GM21786 (cell line): Measurements from ENCODE around the gene GALNT13.

Experiments
- ATAC-seq: cut with Tn5 transposase; IDR thresholded peaks from one replicate; pipeline ENCODE4 v1.9.1; 2021; ENCODE audit not compliant: unreplicated experiment

Gene GALNT13

DNA sequence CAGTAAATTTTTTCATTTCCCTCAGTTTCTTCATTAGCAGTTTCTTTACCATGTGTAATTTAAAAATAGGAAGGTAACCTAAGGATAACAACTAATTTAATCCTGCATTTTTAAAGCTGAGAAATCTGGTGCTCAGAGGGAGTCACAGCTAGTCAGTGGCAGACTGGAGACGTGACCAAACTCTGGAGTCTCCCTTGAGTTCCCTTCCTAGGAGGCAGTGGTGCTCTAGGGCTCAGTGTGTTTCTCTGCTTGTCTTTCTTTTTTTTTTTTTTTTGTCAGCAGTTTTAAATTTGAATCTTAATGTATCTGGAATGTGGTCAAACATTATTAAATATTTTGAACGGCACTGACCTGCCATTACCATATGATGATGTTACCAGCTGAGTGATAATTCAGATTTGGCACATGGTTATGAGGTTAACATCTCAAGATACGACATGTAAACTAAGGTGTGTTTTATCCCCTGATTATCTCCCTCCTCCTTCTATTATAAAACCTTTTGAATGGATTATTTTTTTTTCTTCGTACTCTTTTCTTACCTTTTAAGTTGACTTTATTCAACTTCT lies 226.2 kb downstream of the GALNT13 start:
- no peak for ATAC-seq

DNA sequence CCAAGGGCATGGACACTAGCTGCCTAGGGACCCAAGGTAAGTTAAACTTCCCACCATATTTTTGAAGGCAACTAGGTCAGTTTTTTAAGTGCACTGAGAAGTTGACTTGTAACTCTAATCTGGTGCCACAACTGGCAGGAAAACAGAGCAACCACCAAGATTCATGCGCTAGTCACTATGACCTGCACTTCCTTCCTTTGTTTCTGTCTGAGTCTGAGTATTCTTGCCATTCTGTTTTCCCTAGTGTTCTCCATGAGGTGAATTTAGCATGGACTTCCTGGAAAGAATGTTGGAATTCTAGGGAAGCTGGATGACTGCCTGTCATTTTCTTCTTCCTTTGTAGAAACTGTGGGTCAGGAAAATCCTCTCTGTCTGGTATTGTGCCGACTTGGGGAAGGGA lies 249.0 kb downstream of the GALNT13 start:
- no peak for ATAC-seq

DNA sequence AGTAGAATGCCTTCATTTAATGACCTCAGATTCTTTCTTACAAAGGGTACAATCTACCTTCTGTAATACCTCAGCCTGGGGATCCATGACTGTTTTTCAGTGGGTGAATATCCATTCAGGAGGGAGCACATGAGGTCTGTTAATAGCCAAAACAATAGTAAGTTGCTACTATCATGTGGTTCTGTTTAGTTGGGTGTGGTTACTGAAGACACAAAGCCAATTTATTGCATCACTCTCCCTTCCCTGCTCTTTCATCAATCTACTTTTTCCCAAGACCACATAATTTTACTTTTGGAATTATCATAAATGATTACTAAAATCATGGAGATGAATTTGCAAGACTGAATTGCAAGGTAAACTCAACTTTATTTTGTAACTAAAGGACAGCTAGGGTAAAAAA lies 254.2 kb downstream of the GALNT13 start:
- ATAC-seq = no peak

DNA sequence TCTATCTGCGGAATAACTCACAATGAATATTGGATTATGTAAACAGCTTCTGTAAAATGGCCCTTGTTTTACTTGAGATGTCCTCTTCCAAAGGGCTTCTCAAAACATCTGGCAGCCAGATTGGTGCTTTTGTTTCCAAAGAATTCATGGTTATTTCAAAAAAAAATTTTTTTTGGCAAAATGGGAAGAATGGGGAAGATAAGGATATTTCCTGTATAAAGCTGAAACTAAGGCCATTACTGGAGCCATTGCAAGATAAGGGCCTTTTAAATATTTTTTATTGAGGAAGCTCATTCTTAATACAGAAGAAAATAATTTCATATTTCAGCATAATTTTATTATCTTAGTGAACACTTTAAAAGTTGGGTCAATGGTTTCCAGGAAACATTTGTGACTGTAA lies 259.1 kb downstream of the GALNT13 start:
- no peak for ATAC-seq

DNA sequence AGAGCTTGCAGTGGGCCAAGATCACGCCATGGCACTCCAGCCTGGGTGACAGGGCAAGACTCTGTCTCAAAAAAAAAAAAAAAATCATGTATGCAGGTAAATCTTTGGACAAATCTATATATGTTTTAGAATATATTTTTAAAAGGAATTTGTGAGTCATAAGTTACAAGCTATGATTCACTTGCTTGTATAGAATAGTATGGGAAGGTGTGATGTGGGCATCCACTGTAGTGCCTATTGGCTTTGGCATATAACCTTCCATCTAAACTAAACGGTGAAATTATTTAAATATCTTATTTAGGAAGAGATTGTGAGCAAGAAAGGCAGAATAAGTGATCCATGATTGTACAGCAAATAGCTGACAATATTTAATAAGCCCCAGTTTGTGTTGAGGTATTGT lies 261.1 kb downstream of the GALNT13 start:
- no peak for ATAC-seq

DNA sequence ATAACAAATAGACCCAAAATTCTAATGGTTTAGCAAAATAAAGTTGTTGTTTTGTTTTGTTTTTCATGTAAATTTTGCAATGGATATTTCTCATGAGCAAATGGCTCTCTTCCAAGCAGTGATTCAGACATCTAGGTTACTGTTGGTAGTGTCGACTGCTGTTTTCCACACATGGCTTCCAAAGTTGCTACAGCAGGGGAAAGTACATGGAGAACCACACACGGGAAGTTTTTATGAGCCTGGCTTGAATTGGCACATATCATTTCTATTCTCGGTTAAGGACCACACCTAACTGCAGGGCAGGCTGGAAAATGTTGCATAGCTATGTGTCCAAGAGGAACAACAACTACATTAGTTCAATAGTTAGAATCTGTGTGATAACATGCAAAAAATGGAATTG lies 262.1 kb downstream of the GALNT13 start:
- no peak for ATAC-seq

DNA sequence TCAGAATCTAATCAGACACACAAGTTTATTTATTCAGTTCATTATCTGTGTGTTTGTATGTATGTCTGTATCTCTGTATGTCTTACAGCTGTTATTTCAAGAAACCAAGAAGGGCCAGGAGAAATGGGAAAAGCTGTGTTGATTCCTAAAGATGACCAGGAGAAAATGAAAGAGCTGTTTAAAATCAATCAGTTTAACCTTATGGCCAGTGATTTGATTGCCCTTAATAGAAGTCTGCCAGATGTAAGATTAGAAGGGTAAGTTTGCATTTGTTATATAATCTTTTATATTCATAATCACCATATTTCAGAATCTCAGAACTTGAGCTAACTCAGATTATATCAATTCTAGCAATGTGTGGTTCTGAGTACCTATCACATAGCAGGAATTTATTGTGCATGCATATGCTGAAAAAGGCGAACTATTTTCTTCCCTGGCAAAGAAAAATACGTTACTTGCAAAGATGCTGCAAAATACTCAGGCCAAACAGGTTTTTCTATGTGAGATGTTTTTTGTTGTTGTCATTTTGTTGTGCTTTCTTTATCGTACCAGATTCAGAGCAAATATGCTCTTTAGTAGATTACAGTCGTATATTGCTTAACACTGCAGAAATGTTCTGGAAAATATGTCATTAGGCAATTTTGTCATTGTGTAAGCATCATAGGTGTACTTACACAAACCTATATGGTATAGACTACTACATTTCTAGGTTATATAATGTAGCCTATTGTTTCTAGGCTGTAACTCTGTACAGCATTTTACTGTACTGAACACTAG lies 268.7 kb downstream of the GALNT13 start:
- ATAC-seq = no peak

DNA sequence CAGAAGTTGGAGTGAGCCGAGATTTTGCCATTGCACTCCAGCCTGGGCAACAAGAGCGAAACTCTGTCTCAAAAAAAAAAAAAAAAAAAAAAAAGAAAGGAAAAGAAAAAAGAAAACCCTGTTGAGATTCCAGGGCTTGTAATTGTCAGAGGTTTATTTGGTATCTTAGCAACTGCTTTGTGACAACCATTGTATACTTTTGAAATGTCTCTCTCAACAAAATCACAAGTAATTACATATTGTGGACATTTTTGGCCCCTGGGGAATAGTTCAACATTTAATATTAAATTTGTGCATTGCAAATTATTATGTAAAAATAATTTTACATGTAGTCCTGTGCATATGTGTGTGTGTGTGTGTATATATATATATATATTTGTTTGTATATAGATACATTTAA lies 270.8 kb downstream of the GALNT13 start:
- ATAC-seq = no peak

DNA sequence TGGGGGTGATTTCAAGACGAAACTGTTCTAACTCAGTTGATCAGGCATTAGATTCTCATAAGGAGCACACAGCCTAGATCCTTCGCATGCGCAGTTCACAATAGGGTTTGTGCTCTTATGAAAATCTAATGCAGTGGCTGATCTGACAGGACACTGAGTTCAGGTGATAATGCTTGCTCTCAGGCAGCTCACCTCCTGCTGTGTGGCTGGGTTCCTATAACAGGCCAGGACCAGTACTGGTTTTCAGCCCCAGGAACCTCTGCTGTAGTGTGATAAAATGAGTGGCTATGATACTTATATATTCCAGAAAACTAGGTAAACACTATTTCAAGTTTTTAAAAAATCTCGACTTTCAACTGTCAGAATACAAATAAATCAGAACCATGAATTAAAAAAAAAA lies 271.4 kb downstream of the GALNT13 start:
- no peak for ATAC-seq

DNA sequence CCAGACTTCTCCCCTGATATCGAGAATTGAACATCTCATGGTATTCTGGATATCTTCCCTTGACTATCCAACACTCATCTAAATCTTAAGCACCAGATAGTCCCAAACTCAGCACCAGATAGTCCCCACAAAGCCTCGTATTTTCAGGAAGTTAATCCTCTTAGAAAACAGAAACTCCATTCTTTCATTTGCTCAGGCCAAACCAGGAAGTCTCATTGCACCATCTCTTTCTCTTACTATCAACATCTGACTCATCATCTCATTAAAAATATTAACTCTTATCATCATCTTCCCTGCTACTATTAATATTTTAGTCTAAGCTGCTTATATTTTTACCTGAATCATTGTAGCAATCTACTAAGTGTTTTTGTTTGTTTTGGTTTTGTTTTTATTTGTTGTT lies 286.4 kb downstream of the GALNT13 start:
- no peak for ATAC-seq

DNA sequence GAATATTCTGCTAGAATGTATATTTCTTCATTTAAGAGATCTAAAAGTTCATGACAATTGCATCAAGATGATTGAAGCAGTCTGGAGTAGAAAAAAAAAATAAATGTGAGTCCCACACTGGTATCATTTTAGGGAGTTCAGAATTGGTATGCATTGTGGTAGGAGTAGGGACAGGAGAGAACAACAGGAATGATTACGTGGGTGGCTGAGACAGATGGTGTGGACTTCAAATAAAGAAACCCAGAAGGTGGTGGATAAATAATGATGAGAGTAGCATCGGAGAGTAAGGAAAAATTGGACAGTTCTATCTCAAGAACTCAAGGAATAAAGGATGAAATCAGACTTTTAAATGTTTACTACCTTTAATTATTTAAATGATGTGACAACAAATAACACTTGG lies 289.6 kb downstream of the GALNT13 start:
- ATAC-seq = no peak

DNA sequence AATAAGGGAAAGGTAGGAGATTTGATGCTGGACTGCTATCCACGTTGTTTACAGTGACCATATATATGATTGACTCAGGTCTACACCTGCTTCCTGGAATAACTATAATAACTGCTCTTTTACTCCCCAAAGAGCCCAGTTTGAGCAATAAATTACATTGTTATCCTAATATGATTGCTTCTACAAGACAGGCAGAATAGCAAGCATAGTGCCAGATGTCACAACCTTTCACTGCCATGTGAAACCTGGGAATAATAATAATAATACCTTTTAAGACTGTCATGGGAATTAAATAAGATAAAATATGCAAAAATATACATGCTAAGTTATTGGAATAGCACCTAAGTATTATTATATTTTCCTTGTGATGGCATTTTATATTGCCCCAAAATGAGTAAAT lies 298.7 kb downstream of the GALNT13 start:
- no peak for ATAC-seq

DNA sequence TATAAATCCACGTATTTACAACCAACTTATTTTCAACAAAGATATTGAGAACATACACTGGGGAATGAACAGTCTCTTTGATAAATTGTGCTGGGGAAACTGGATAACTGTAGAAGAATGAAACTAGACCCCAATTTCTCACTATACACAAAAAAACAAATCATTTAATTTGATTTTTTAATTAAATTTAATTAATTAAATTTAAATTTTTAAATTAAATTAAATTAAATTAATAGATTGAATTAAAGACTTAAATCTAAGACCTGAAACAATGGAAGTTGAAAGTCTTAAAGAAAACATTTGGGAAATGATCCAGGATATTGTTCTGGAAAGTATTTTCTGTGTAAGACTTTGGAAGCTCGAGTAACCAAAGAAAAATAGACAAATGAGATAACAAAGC lies 301.4 kb downstream of the GALNT13 start:
- no peak for ATAC-seq

DNA sequence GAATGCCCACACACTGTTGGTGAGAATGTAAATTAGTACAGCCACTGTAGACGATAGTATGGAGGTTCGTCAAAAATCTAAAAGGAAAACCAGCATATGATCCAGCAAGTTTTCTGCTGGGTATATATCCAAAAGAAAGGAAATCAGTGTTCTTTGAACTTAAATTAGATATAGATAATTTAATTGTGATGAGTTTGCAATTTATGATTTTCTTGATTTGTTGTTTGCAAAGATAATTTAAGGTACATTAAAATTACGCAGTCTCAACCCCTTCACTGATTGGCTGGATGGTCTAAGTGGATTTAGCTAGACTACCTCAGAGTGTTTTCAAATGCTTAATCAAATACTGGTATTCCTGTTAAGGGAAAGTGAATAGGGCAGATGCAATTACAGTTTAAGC lies 302.2 kb downstream of the GALNT13 start:
- no peak for ATAC-seq

DNA sequence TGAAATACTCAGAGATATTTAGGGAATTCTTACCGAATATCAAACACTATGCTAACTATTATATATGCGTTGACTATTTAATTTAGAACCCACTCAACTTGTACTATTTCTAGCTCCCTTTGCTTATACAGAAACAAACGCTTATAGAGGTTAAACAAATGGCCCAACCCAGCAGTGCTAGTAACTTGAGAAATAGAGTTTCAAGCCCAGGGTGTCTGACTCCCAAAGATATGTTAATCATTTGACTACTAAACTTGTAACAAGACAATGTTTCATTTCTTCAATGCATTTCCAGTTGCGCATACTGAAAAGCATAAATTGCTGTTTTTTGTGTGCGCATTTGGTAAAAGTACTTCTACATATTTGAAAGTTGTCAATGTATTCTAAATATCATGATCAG lies 310.3 kb downstream of the GALNT13 start:
- ATAC-seq = no peak

DNA sequence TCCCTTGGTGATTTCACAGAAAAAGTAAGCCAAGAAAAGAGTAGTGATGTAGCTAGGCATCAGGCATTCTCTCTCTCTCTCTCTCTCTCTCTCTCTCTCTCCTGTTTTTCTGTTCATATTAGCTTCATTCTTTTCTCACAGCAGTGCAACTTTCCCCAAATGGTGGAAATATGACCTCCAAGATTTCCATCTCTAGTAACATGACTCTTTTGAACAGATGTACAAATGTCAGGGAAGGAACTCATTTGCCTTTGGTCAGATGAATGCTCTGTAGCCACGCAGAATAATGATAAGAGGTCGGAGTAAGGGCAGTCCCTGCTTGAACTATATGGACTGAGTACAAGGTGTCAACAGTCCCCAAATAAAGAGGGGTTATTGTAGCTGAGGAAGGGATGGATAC lies 316.2 kb downstream of the GALNT13 start:
- no peak for ATAC-seq

DNA sequence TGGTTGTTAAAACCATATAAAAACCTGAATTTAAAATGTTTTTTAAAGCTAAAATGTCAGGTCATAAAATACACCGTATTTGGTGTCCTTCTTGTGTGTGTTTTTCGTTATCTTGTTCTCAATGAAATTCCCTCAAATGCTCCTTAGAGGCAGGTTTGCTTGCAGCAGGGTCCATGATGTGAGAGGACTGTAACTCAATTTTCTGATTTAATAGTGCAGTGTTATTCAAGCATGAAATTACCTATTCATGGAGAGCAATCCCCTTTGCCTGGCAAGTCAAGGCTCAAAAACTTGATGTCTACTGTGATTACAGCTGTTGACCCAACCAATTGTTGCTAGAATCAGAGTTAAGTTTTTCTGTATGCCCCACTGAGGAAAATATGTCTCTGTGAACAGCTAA lies 318.2 kb downstream of the GALNT13 start:
- ATAC-seq = no peak

DNA sequence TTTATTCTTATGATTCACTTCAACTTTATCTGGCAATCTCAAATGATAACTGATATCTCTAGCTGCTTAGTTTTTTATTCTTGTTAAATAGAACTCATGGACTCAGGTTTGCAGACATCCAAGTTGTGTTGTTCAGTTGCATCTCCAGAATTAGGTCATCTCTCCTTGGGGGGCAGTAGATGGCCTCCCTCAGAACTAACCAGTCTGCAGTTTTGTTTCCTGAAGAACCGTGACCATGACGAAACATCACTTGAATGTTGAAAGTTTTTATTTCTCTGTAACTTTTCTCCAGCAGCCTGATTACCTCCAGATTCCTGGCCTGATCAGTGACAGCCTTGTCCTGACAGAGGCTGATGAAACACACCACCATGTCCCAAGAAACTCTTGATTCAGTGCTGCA lies 321.5 kb downstream of the GALNT13 start:
- ATAC-seq = no peak

DNA sequence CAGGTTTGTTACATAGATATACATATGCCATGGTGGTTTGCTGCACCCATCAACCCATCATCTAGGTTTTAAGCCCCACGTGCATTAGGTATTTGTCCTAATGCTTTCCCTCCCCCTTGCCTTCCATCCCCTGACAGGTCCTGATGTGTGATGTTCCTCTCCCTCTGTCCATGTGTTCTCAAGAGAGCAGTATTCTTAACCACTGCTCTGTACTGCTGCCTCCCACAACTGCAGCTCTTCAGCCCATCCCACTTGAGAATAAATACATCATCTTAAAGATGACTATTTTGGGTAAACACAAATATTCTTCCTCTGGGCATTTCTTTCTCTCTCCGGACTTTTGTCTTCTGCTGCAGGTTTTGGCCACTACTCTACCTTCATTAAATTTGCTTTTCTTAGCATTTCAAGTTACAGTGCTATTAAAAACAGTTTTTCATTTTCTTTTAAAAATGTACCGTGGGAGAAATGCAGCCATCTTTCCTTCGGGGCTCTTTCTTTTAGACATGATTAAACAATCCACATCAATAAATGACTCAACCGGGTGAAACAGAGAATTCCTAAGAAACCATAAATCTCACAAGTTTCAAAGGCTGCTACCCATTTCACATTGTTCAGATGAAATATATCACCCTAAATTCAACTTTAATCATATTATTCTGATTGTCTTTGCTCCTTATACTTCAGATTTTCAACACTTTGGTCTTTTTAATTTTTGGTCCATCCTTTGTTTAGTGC lies 323.4 kb downstream of the GALNT13 start:
- ATAC-seq = no peak

DNA sequence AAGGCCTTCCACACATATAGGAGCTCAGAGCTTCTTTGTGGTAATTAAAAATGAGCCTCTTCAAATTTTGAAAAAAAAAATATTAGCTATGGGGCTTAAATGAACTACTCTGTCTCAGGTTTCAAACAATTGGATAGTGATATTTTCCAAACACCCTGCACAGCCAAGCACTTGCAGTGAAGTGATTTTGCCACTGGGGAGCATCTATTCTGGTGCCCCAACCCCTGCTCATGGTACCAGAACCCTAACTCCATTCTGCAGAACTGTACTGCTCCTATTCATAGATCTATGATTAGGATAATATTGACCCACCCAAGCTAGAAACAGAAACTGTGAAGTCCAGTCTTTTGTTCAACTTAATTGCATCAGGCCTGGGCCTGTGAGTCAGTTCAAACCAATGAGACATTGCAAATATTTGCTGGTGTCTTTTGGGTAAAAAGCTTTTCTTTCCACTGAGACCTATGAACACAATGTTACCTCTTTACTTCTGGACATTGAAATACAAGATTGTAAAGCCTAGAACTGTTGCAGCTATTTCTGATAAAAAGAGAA lies 324.0 kb downstream of the GALNT13 start:
- ATAC-seq = no peak

DNA sequence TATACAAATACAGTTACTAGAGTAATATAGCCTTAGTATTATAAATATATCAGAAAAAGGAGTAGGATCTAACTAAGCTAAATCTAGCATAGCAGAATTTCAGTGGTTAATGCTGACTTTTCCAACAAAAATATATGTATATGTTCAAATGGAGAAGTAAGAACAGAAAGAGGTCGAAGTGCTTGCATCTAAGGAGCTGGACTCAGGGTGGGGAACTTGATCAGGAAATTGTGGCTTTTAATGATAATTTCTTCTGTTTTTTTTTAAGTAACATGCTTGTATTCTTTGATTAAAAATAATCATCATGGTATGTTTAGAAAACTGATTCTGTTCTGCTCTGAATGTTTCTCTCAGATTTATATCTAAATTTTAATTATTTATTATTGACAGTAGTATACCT lies 327.1 kb downstream of the GALNT13 start:
- ATAC-seq = no peak

DNA sequence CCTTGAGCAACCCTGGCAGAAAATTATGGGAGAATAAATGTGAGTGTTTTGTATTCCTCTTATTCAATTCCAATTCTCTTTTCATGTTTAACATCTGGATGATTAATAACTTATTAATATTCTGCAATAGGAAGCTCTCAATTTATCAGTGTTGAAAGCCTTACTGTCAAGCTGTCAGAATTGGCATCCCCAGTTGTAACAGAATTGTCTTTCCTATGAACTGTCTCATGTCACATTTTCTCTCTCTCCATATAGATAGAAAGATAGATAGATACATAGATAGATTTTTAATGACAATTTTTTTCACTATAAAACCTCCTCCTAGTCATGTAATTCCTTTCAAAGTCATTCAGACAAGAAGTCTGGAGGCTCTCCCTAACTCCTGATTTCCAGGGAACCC lies 331.5 kb downstream of the GALNT13 start:
- no peak for ATAC-seq
